ENCODE data around the gene MMP8.

Gene MMP8

GRCh38 chr11:102716527-102716926 lies 8.2 kb downstream of the MMP8 start:
- DNase-seq: no peak
- no peaks in the 10 kb centered on the region for H3K36me3 ChIP-seq
- no peak overlapping the region for H3K4me3 ChIP-seq (ENCODE audit: low read depth, low read length)
- no peak overlapping the region for H3K27ac ChIP-seq
- no peaks in the 10 kb centered on the region for H3K9me3 ChIP-seq (ENCODE audit: severe bottlenecking)
- H3K27me3 ChIP-seq (ENCODE audit: insufficient read depth, low read depth, severe bottlenecking): no peaks in the 10 kb centered on the region
- no peak for TF ChIP-seq CTCF (IDR thresholded peaks at IDR 0.05; ENCODE audit: low read depth, low read length)

GRCh38 chr11:102712137-102712536 lies 12.6 kb downstream of the MMP8 start:
- no peak for DNase-seq
- Histone ChIP-seq H3K4me3 (ENCODE audit: low read depth, low read length) (no peak overlapping the region), H3K9me3 (ENCODE audit: severe bottlenecking) (no peaks in the 10 kb centered on the region), H3K27ac (no peak overlapping the region), H3K36me3 (no peaks in the 10 kb centered on the region), H3K27me3 (ENCODE audit: insufficient read depth, low read depth, severe bottlenecking) (no peaks in the 10 kb centered on the region)
- TF ChIP-seq CTCF (IDR thresholded peaks at IDR 0.05; ENCODE audit: low read depth, low read length): no peak

GRCh38 chr11:102709201-102709945 lies 15.4 kb downstream of the MMP8 start:
- H3K4me3 ChIP-seq (ENCODE audit: low read depth, low read length): no peak overlapping the region
- H3K9me3 ChIP-seq (ENCODE audit: severe bottlenecking): no peaks in the 10 kb centered on the region
- no peaks in the 10 kb centered on the region for H3K36me3 ChIP-seq
- no peak for TF ChIP-seq CTCF (IDR thresholded peaks at IDR 0.05; ENCODE audit: low read depth, low read length)
- no peak for DNase-seq
- no peak overlapping the region for H3K27ac ChIP-seq
- no peaks in the 10 kb centered on the region for H3K27me3 ChIP-seq (ENCODE audit: insufficient read depth, low read depth, severe bottlenecking)

GRCh38 chr11:102708654-102709053 lies 16.1 kb downstream of the MMP8 start:
- no peaks in the 10 kb centered on the region for H3K27me3 ChIP-seq (ENCODE audit: insufficient read depth, low read depth, severe bottlenecking)
- H3K9me3 ChIP-seq (ENCODE audit: severe bottlenecking): no peaks in the 10 kb centered on the region
- no peak for TF ChIP-seq CTCF (IDR thresholded peaks at IDR 0.05; ENCODE audit: low read depth, low read length)
- H3K36me3 ChIP-seq: no peaks in the 10 kb centered on the region
- H3K27ac ChIP-seq: no peak overlapping the region
- DNase-seq: no peak
- H3K4me3 ChIP-seq (ENCODE audit: low read depth, low read length): no peak overlapping the region

- no peaks in the 10 kb centered on the region for H3K36me3 ChIP-seq
- no peak for DNase-seq
- no peaks in the 10 kb centered on the region for H3K9me3 ChIP-seq (ENCODE audit: severe bottlenecking)
- H3K27me3 ChIP-seq (ENCODE audit: insufficient read depth, low read depth, severe bottlenecking): no peaks in the 10 kb centered on the region
- TF ChIP-seq CTCF (IDR thresholded peaks at IDR 0.05; ENCODE audit: low read depth, low read length): no peak
- no peak within 1 kb of the TSS for H3K4me3 ChIP-seq (ENCODE audit: low read depth, low read length)
- no peak within 1 kb of the TSS for H3K27ac ChIP-seq
These were observed 19.1 kb downstream of the MMP8 start, which contains the start of gene MMP27 for GRCh38 chr11:102705626-102706025. MMP27 (minus strand) TSS chr11:102705769; CDS start chr11:102705714, 55 bp downstream.

- Histone ChIP-seq H3K36me3 (no peaks in the 10 kb centered on the region), H3K4me3 (ENCODE audit: low read depth, low read length) (no peak overlapping the region), H3K27ac (no peak overlapping the region), H3K27me3 (ENCODE audit: insufficient read depth, low read depth, severe bottlenecking) (no peaks in the 10 kb centered on the region), H3K9me3 (ENCODE audit: severe bottlenecking) (no peaks in the 10 kb centered on the region)
- DNase-seq: no peak
- no peak for TF ChIP-seq CTCF (IDR thresholded peaks at IDR 0.05; ENCODE audit: low read depth, low read length)
These were observed 19.9 kb downstream of the MMP8 start for GRCh38 chr11:102704841-102705240.

Data from WERI-Rb-1 (cell line).